Ureter (tissue), 1 donor: ENCODE data around the gene UNC45A. TPM values are rescaled to one million over a fixed set of nuclear protein-coding genes. Genes with fewer than 3 reads are reported as not detected.
"Not testable (repeated sequence)": the region's sequence is repeated elsewhere in the genome, so short reads cannot be mapped to it uniquely, and the experiment has no call there.

Experiments
- DNase-seq: peaks from one replicate; pipeline ENCODE4 v3.0.0-alpha.2; 2020; ENCODE audit warnings: low spot score
- total RNA-seq: library from RNA; stranded (reverse); gene quantifications from one replicate; pipeline ENCODE4 v1.2.4, GENCODE V29; 2023
- donor health status: DM: yes; HTN: yes; CAD: no.

The UNC45A gene
- total RNA-seq, 1 donor from 2014 or later, result 77.0 TPM

DNA sequence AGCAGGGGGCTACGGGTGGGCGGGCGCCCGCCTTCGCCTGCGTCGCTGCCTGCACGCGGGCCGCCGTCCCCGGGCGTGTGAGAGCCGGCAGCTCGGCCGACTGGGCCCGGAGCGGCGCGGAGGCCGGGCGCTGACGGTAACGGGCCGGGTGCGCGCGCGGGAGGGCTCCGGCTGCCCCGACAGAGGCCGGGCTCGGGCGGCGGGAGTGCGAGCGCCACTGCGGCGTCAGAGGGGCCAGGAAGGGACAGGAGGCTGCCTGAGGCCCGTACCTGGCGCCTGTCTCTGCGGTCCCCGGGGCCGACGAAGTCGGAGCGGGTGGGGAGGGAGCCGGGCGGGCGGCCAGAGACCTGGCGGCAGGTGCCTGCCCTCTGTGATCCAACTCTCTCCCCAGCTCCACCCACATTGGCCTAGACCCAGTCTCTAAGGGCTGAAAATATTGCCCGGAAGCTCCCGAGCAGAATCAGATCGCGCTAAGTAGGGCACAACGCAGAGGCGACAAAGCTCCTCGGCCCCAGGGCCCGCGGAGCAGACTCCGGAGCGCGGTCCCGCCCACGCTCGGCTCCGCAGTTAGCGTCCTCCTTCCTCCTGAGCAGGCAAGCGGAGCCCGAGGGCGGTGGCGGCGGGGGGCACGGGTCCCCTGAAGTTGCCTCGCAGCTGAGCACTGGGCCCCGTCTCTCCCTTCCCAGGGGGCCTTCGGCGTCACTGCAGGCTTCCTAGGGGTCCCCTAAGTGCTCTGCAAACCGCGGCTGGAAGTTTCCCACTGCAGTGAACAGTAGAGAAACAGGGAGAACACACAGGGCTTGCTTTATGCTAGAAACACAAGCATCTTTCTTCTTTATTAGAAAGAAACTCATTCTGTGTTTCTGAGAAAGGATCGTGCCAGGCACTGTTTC, 32.0 kb upstream of the UNC45A start, which contains the start of gene MAN2A2:
MAN2A2 (plus strand) TSS at position 463 of the 893 bp plus-strand sequence. CDS start 906 bp downstream, outside the sequence.
- DNase-seq, result peak; percentile 60

DNA sequence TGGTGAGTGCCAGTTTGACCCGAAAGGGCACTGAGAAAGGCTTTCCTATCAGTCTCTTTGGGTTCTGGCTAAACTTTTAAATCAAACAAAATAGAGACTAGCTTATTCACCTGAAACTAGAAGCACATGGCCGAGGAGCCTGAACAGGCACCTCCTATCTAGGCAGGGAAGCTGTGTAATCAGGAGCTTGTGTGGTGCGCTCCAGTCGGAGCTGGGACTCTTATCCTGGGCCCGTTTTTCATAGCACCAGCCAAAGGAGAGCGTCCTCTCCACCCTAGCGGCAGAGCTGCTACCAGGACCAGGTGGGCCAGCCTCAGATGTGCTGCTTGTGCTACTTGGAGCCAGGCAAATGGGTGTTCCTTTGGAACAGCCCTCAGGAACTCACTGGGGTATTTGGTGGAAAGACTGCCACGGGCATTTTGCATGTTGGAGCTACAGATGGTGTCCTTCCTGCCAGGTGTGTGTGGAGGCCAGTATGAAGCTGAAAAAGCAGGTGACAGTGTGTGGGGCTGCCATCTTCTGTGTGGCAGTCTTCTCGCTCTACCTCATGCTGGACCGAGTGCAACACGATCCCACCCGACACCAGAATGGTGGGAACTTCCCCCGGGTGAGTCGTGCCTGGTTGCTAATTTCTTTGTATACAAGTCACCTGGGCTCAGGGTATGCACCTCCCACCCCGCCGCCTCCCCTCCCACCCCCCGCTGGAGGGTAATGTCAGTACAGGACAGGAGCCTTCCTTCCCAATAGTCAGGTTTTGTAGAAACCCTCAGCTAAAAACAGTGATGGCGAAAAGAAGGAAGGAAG, 31.1 kb upstream of the UNC45A start:
- DNase-seq, result no peak

GRCh38 chr15:90904746-90905145, 30.3 kb upstream of the UNC45A start:
- DNase-seq, result no peak

- DNase-seq, result no peak
Measured at GRCh38 chr15:90905306-90906180, 29.5 kb upstream of the UNC45A start.

GRCh38 chr15:90906181-90906849, 28.8 kb upstream of the UNC45A start:
- no peak for DNase-seq

DNA sequence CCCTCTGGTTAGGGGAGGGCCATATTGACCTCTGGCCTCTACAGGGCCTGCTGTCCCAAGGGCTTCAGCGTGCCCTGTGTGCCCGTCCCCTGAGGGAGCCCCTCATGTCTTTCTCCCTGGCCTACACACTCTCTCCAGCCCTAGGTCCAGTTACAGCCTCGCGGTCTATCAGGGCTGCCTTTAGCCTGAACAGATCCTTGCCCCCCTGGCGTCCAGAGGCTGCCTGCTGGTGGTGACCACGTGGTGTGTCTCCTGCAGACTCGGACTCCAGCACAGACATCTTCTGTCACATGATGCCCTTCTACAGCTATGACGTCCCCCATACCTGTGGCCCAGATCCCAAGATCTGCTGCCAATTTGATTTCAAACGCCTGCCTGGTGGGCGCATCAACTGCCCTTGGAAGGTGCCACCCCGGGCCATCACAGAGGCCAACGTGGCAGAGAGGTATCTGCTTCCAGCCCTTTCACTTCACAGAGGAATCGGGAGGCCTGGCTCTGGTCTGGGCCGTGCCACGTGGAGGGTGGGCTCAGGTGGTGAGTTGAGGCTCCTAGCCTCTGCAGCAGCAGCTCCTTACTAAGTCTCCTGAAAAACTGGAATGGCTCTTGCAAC, 27.9 kb upstream of the UNC45A start:
- DNase-seq, result no peak

DNA sequence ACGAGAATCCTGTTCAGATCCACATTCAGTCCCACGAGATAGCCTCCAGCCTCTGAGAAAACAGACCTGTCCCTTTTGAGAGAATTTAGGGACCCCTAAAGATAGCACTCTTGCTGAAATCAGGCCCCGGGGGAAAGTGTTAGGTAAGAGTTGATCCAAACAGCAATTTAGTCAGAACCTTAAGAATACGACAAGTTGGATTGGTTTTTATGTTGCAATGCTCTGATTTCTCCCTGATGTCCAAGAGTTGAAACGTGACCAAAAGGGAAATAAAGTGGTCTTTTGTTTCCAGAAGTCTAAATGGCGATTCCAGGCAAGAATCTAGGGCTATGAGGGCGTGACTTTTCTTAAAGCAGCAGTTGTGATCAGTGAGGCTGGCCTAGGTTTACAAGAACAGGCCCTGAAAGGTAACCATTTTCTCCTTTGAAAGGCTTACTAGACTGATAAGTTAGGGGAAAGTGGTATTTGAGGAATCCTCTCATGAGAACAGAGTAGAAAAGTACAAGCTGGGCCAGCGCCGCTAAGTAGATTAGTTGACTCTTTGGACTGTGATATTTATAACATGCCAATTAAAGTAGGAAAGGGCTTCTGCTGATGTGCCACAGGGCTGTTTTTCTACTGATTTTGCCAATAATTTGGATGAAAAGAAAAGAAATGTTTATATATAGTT, 27.1 kb upstream of the UNC45A start:
- DNase-seq, result no peak

- DNase-seq, result not testable (repeated sequence)
Measured at GRCh38 chr15:90909449-90909848, 25.6 kb upstream of the UNC45A start.

GRCh38 chr15:90909976-90910375, 25.1 kb upstream of the UNC45A start:
- no peak for DNase-seq

- no peak for DNase-seq
Measured at GRCh38 chr15:90910441-90911301, 24.4 kb upstream of the UNC45A start.

- no peak for DNase-seq
Measured at GRCh38 chr15:90911302-90911623, 23.8 kb upstream of the UNC45A start.

DNA sequence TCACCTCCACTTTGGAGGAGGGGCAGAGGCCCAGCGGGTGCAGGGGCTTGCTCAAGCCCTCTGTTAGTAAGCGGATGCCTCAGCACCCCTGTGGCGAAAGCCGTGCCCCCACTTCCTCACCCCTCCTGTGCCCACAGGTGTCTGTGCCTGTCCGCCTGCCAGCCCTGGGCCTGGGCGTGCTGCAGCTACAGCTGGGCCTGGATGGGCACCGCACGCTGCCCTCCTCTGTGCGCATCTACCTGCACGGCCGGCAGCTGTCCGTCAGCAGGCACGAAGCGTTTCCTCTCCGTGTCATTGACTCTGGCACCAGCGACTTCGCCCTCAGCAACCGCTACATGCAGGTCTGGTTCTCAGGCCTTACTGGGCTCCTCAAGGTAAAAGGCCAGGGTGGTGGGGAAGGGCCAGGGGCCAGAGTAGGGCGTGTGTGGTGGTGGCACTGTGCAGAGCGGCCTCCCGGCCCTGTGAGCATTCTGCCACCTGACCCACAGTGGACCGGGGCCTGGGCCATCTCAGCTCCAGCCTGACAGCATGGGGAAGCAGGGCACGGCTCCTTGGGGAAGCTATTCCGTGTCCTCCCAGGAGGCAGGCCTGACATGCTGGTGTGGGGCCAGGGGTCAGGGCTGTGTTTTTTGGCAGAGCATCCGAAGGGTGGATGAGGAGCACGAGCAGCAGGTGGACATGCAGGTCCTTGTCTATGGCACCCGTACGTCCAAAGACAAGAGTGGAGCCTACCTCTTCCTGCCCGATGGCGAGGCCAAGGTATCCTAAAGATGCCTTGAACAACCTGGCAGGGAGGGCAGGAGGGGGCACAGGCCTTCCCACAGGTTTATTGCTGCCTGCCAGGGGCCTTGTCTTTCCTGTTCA, 22.9 kb upstream of the UNC45A start:
- DNase-seq, result no peak

- no peak for DNase-seq
Measured at GRCh38 chr15:90912770-90913075, 22.4 kb upstream of the UNC45A start.

GRCh38 chr15:90913398-90913944, 21.6 kb upstream of the UNC45A start:
- DNase-seq, result no peak

- DNase-seq, result no peak
Measured at GRCh38 chr15:90914305-90915080, 20.6 kb upstream of the UNC45A start.

DNA sequence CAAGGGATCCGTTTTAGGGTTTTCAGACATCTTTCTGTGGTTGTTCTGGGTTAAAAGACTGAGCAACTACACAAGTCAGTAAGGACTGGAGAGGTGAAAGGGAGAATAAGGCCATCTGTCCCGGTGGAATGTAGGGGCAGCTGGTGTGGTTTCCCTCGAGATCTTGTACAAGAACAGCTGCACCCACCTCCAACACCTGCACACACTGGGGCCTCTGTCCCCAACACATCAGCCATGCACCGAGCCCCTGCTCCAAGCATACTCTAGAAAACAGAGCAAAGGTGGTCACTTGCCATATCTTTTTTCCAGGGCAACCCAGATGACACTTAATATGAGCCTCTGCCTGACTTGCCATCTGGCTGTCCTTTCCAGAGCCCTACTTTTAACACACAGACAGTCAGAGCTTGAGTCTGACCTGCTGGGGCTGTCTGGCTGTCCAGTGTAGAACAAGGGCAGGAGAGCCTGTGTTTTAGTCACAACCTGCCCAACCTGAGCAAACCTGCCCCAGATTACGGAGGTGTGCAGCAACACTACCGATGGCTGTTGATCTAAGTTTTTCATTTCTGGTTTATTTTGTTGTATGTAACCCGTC, 19.8 kb upstream of the UNC45A start:
- DNase-seq, result no peak
